Stimulated activated CD4-positive, alpha-beta T cell treated with anti-CD3 and anti-CD28 coated beads, Interleukin-12 subunit alpha, Interleukin-12 subunit beta, amount 100 ng/mL, for 24 hours (primary cell): Measurements from ENCODE around the gene HS3ST5.
"Not testable (repeated sequence)": the region's sequence is repeated elsewhere in the genome, so short reads cannot be mapped to it uniquely, and the experiment has no call there.

Source experiments
- DNase-seq, 2 experiments: peaks; one replicate each; pipeline ENCODE4 v3.0.0-alpha.2; 2020; ENCODE audit warnings: low read depth in 2 of 2

Gene HS3ST5

GRCh38 chr6:114092943-114093342, 249.9 kb downstream of the HS3ST5 start:
- DNase-seq, result no peak

DNA sequence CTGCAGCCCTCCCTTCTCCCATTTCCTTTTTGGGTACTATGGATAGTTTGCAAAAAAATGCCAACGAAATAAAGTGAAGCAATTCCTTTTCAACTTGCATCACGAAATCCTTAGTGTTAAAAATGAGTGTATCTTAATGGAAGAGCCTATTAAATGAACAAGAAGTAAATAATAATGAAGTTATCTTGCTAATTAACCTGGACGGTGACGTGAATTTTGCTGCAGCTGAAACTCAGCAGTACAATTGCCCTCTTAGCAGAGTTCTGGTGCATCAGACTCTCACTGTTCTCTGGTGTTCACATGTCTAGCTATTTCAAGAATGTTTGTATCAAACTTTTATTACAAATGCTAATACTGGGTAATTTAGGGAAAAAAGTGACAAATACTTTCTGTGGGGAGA, 252.2 kb downstream of the HS3ST5 start:
- no peak for DNase-seq

DNA sequence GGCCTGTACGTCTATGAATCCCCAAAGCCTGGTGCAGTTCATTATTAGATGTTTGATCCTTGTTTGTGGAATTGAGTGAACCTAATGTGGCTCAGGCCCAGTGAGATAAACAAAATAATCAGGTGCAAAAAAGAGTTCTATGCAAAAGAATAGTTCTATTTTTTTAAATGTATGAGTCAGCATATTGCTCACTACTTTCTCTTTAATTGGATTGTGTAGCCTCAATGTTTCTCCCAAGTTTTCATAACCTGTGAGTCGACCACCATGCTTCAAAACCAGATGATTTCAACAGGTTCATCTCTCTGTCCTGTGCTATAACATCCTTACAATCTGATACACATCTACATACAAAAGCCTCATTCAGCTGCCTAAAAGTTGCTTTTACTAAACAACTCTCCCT, 255.3 kb downstream of the HS3ST5 start:
- DNase-seq, result no peak

DNA sequence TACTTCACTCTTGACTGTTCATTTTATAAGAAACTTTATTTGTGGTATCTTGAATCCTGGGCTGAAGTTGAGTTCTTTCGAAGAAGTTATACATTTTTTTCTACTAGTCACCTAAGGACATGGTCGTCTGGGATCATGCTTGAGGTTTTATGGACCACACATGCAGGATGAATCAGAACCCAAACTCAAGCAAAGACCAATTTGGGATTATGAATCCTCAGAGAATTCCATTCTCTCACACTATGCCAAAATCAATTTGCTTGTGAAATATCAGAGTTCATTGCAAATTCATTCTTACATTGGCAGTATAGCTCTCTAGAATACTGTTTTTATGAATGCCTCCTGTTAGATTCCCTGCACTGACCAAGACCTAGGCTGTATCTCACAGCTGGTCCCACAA, 257.6 kb downstream of the HS3ST5 start:
- DNase-seq, result no peak

DNA sequence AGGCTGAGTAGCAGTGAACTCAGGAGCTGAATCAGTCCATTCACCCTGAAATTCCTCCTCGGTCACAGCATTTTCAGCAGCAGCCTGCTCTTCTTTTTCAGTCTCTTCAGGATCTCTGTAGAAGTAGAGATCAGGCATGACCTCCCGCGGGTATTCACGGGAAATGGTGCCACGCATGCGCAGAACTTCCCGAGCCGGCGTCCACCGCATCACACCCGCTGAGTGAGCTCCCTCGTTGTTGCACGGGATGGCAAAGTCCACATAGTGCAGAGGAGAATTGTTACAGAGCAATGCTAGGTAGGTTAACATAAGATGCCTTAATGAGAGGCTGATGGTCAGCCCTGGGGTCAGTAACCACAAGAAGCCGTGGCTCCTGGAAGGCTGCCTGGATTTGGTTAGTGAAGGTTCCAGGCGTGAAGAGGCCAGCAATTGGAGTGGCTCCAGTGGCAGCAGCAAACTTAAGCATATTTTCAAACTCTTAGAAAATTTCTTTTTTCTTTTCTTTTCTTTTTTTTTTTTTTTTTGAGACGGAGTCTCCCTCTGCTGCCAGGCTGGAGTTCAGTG, 258.4 kb downstream of the HS3ST5 start:
- no peak for DNase-seq

DNA sequence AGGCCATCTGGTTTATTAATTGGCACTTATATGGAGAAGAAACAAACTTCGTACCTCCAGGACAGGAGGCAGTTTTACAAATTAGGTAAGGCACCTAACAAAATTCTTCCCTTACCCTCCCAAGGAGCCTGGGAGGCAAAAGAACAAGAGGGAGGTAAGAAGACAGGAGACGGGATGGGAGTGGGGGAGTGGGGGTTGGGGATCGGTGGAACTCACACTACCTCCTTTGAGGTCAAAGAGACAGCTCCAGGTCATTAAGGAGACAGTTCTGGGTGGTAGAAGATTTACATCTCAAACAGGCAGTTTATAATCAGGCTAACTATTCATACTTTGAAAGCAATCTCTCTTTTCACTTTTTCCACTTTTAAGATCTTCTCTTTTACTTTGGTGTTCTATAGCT, 259.6 kb downstream of the HS3ST5 start:
- no peak for DNase-seq

DNA sequence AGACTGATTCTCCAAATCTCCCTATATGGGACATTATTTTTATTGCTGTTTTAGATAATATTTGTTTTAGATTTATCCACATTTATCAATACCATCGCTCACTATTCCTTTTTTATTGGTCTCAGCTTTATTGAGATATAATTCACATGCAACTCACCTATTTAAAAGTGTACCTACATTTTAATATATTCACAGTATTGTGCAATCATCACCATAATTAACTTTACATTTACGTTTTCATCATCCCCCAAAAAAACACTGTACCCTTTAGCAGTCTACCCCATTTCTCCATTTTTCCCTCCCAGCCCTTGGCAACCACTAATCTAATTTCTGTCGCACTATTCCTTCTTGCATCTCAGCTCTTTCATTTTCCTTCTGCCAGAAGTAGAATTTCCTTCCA, 261.1 kb downstream of the HS3ST5 start:
- DNase-seq, result no peak

DNA sequence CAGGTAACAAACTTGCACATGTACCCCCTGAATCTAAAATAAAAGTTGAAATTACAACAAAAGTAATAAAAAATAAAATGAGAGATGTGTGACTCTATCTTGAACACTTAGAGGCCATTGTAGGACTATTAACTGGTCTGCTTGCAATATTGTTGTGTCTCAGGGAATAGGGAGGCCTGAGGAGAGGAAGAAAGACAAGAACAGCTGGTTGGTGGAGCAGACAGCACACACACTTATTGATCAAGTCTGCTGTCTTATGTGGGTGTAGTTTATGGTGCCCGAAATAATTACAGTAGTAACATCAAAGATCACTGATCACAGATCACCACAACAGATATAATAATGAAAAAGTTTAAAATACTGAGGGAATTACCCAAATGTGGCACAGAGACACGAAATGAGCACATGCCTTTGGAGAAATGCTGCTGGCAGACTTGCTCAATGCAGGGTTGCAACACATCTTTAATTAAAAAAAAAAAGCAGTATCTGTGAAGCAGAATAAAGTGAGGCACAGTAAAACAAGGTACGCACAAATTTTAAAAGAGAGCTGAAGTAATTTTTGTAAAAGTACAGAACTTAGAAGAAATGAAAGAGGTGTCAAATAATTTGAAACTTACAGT, 261.8 kb downstream of the HS3ST5 start:
- no peak for DNase-seq

DNA sequence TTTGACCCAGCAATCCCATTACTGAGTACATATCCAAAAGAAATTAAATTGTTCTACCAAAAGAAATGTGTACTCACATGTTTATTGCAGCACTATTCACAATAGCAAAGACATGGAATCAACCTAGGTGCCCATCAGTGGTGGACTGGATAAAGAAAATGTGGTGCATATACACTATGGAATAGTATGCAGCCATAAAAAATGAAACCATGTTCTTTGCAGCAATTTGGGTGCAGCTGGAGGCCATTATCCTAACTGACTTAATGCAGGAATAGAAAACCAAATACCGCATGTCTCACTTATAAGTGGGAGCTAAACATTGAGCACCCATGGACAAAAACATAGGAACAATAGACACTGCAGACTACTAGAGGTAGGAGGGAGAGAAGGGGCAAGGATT, 262.4 kb downstream of the HS3ST5 start:
- DNase-seq, result not testable (repeated sequence)

DNA sequence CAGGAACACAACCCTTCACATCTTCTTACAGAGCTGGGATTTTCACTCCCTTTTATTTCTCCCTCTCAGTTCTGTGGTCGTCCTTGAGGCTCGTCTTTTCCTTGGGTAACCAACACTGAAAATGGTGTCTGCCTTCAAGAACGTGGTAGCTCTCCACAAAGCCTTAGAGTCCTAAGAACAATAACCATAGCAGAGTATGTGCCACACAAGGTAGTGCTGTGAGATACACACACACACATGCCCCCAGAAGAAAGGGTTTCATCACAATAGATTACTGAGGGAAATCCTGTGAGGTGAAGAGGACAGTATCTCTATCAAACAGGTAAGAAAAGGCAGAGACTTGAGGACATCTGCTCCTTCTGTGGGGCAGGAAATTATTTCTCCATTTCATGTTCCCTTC, 267.0 kb downstream of the HS3ST5 start:
- DNase-seq, result no peak

DNA sequence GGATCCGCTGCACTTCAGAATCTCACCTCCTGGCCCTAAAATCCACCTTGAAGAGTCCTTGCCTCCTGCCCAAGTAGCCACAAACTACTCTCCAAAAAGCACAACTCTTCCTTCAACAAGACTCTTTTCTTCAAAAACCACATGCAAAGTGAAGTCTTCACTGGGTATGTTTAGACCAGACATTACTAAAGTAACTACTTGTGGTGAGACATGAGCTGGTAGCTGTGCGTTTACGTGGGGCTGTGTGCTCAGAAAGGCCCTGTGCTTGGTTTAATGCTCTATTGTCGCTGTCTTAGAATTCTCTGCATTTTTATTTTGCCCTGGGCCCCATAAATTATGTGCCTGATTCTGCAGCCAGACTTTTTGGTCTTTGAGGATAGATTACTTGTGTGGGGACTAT, 267.5 kb downstream of the HS3ST5 start:
- DNase-seq, result no peak

GRCh38 chr6:114068771-114069170, 274.1 kb downstream of the HS3ST5 start:
- no peak for DNase-seq

- DNase-seq, result no peak
Observed at GRCh38 chr6:114068116-114068515, 274.7 kb downstream of the HS3ST5 start.

GRCh38 chr6:114064862-114065261, 278.0 kb downstream of the HS3ST5 start:
- no peak for DNase-seq

DNA sequence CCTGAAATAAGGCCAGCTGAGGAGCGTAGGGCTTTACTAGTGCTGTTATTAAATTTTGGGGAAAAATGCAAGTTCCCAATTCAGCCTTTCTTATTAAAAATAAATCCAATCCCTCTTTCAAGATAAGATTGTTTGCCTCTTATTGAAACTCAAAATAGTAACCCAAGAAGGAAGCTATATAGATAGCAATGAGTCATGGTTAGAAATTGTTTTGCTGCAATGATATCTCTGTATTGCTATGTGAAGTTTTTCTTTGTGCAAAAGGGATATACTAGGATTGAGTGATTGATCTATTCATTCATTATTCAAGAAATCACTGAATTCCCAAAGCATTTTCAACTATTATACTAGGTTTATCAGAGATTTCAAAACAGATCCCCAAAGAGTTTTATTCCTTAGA, 278.9 kb downstream of the HS3ST5 start:
- no peak for DNase-seq

DNA sequence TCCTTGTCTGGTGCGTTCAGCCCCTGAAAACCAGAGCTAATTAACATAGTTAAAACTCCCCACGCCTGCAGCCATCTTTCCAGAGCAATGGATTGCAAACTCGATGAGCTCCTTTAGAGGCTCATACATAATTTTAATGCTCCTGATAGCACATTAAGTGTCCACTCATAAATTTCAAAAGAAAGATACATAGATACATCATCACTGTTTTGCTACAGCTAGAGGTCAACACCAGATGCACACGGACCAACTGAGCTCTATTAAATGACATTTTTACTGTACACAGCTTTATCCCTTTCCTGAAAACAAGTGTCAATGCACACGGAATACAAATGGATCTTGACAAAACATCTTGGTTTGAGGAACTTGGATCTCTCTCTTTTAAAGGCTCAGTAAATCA, 280.6 kb downstream of the HS3ST5 start:
- DNase-seq, result no peak

DNA sequence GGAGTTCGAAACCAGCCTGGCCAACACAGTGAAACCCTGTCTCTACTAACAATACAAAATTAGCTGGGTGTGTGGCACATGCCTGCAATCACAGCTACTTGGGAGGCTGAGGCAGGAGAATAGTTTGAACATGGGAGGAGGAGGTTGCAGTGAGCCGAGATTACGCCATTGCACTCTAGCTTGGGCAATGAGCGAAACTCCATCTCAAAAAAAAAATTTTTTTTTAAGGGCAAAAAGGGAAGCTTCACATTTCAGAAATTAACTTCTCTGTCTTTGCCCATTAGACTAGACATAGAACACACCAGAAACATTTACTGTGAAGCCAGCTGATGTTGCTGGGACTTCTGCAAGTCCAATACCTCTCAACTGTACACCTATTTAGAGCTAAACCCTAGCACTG, 281.1 kb downstream of the HS3ST5 start:
- no peak for DNase-seq

- no peak for DNase-seq
Observed at GRCh38 chr6:114061116-114061515, 281.7 kb downstream of the HS3ST5 start.

GRCh38 chr6:114058435-114058834, 284.4 kb downstream of the HS3ST5 start:
- DNase-seq, result no peak

GRCh38 chr6:114055763-114056162, 287.1 kb downstream of the HS3ST5 start:
- no peak for DNase-seq

GRCh38 chr6:114055349-114055748, 287.5 kb downstream of the HS3ST5 start:
- no peak for DNase-seq

- no peak for DNase-seq
Observed at GRCh38 chr6:114053791-114054190, 289.0 kb downstream of the HS3ST5 start.

GRCh38 chr6:114052141-114052540, 290.7 kb downstream of the HS3ST5 start:
- DNase-seq, result no peak

GRCh38 chr6:114051031-114051430, 291.8 kb downstream of the HS3ST5 start:
- DNase-seq, result no peak
